ENCODE results near the gene NME9.

The NME9 gene

DNA sequence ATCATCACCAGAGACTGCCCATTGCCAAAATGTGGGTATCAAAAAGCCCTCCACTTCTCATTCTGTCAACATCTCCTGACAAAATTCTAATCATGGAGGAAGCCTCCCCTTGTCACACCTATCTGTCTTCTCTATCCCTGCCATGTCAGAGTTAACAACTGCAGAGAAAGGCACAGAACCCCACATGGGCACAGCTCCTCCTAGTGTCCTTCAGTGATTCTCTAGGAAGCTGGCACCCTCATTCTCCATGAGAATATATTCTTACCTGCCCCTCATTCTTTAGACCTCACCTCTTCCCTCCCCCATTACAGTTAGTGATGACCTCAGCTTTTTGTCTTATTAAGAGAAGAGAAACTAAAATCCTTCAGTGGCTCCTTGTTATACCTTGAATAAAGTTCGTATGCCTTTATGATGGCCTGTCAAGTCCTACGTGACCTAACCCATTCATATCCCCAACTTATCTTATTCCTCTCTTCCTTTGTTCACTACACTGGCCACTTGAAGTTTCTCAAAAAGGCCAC lies 44.6 kb downstream of the NME9 start:
- no peak for DNase-seq (ENCODE audit: extremely low read depth in 1 of 2, low read depth in 1 of 2)

DNA sequence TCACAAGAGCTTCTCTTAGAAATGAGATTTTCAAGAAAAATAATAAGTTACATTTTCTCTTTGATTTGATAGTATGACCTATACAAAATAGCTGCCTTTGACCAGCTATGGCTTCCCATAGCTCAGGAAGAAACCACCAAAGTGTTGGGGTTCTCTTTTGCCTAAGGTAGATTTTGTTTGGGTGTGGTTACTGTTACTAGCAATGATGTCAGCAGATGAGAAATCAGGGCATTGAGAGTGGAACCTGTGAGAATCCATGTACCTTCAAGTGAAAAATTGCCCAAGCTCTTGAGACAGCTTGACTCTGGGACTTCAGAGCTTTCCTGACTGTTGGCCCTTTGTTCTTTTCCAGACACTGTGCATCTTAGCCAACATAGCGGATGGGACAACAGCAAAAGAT lies 45.6 kb downstream of the NME9 start:
- DNase-seq (ENCODE audit: extremely low read depth in 1 of 2, low read depth in 1 of 2), result no peak

DNA sequence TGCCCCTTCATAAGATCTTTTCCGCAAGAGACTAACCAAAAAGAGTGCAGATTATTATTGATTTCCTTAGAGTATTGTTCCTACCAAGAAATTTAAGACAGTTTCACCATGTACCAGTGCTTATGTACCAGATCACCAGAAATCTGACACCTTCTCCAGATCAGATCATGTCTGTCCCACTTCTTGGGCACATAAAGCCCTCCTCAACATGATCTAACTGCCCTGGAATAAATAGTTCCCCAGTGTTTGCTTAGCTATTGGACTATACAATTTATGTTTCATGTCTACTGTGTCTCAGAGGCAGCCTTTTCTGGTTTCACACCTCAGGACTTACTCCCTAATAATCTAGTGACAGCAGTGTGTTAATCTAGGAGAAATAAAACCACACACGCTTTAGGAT lies 46.8 kb downstream of the NME9 start:
- no peak for DNase-seq (ENCODE audit: extremely low read depth in 1 of 2, low read depth in 1 of 2)

DNA sequence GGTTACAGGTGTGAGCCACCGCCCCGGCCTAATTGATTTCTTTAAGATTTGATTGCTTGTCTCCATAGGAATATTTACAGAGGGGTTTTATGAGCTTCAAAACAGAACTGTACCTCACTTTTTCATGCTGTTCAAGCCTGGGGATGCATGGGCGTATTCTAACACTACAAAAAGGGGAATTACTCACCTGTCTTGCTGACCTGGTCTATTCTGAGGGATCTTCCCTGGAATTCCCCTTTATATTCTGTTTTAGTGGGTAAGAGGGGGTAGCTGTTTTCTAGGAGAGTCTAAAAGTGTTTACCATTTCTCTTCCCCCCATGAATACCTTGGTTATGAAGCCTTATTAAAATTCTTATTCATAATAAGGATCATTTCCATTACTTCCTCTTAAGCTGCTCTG lies 48.1 kb downstream of the NME9 start:
- DNase-seq (ENCODE audit: extremely low read depth in 1 of 2, low read depth in 1 of 2), result no peak

DNA sequence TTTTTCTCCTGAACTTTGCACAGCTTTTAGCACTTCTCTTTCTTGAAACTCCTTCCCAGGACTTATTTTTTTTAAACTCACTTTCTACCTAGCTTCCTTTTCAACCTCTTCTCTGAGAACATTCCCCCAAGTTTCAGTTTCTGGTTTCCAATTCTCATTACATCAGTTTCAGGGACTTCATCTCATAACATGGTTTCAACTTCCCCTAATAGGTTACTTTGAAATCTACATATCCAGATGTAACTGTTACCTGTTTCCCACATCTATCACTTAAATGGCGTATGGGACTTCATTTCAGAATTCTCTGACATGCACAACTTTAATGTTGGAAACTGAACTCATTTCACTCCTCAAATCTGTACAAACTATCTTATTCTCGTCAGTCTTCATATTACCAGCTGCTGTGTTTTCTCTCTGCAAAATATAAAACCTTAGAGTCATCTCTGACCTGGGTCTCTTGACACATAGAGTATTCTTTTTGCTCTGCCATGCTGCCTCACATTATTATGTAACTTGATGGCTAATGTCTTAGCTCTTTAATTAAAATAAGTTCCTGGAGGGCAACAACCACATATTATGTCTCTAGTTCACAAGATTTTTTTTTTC lies 58.4 kb downstream of the NME9 start:
- no peak for DNase-seq (ENCODE audit: extremely low read depth in 1 of 2, low read depth in 1 of 2)

DNA sequence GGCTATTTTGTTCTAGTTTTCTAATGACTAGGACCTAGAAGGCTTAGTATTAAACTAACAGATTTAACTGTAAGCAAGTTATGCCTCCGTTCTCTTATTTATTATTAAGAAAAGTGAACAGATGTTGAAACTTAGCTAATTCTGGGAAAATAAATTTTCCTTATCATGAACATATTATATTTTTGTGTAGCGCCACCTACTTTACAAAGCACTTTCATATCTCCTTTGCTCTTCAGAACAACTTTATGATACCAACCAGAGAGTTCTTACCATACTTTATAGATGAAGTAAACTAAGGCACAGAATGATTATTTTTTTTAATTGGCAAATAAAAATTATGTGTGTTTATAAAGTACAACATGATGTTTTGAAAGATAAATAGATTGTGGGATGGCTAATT lies 59.4 kb downstream of the NME9 start:
- DNase-seq (ENCODE audit: extremely low read depth in 1 of 2, low read depth in 1 of 2), result no peak

DNA sequence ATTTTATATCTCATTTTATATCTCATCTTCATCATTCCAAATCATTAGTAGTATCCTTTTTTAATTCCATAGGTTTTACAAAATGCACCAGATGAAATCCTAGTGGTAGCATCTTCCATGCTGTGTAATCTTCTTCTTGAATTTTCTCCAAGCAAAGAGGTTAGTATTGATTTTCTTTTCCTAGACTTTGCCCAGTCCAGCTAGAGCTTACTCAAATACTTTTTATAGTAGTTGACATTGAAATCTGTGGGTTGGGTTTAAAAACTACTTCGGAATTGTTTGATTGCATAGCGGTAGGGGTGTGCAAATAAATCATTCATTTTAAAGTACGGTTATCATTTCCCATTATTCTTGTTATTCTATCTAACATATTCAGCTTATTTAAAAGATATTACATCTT lies 62.6 kb downstream of the NME9 start:
- DNase-seq (ENCODE audit: extremely low read depth in 1 of 2, low read depth in 1 of 2), result no peak

DNA sequence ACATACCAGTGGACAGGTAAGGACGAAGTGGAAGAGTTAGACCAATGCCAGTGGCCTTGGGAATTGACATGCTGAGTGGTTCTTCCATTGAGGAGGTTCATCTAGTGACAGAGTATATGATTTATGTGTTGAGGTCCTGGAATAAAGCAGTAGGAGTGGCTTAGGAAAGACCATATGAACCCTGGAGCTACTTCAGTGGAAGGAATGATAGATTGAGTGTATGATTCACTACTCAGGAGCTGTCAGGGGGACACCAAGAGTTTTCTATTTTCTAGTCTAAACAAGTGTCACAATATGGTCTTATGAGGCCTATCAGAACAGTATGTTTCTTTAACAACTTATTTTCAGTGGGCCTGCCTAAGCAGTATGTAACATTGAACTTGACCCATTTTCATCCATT lies 63.9 kb downstream of the NME9 start:
- DNase-seq (ENCODE audit: extremely low read depth in 1 of 2, low read depth in 1 of 2), result no peak

DNA sequence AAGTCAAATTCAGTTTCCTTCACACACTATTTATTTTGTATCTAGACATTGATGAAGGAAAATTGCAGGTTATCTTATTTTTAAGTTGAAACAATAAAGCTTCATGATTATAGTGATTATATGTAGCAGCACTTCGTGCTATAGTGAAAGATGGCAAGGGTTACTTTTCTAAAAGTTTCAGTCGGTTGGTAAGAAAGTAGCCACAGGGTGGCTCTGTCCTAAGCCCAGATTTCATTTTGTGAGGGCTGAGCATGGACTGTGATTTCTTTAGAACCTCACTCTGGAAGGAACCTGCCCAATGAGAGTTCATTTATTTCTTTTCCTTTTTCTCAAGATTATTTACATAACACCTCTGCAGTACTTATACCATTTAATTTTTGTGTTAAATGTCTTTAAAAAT lies 66.5 kb downstream of the NME9 start:
- DNase-seq (ENCODE audit: extremely low read depth in 1 of 2, low read depth in 1 of 2), result no peak

DNA sequence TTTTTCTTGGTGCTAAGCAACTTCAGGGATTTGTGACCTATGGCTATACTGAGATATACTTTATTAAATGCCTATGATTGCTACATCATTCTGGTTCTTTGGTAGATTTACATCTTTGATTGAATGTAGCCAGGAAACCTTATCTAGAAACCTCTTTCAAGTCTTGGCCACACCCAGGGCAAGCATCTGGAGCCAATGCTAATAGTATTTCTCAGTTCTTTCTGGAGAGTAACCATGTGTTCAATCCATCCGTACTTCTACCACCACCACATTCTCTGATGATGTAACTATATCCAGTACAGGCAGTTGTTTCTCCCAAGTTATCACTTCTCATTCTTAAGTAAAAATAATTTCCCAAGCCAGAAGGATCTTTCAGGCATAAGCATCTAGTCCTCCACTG lies 69.0 kb downstream of the NME9 start:
- no peak for DNase-seq (ENCODE audit: extremely low read depth in 1 of 2, low read depth in 1 of 2)

DNA sequence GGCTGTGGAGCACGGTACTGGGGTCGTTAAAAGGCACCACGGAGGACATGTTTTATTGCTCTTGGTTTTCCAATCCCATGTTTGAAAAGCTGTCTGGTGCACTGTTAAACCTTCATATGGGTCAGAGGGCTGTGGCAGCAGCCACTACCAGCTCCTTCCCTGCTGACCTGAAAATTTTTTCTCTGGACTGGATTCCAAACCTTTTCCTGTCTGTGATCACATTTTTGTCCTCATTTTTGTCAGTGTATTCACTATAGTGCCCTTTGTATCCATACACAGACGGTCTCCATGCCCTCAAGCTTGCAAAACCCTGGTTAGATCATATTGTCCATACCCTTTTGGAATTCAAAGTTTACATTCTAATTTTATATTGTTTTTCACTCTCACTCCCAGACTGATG lies 70.5 kb downstream of the NME9 start:
- DNase-seq (ENCODE audit: extremely low read depth in 1 of 2, low read depth in 1 of 2), result no peak

DNA sequence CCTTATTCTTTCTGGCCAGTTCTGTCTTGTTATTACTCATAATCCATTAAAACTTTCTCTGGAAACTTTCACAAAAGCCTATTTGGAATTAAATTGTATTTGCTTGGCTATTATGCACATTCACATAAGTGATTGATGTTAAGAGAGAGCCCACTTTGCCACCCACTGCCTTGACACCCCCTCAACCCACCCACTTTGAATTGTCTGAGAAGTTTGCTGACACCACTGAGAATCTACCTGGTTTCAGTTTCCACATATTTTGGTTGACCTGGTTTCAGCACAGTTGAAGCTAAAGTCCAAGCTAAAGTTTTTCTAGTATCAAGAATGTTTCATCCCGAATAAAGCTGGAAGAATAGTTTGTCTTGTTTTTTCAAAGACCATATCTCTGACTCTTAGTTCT lies 71.7 kb downstream of the NME9 start:
- no peak for DNase-seq (ENCODE audit: extremely low read depth in 1 of 2, low read depth in 1 of 2)

DNA sequence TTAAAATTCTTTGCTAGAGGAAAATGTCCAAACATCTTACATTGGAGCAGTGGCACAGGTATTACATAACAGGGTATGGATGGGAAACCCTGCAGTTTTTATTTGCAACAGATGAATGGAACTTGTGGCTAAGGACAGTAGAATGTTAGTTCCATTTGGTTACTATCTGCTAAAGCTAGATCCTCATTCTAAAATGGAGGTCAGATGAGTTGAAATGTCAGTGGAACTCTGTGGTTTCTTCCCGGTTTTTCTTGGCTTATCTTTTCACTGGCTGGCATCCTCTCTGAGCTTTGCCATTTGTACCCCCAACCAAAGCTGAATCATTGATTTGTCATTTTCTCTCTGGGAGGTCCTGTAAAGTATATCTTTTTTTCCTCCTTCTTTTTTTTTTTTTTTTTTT lies 73.6 kb downstream of the NME9 start:
- no peak for DNase-seq (ENCODE audit: extremely low read depth in 1 of 2, low read depth in 1 of 2)

DNA sequence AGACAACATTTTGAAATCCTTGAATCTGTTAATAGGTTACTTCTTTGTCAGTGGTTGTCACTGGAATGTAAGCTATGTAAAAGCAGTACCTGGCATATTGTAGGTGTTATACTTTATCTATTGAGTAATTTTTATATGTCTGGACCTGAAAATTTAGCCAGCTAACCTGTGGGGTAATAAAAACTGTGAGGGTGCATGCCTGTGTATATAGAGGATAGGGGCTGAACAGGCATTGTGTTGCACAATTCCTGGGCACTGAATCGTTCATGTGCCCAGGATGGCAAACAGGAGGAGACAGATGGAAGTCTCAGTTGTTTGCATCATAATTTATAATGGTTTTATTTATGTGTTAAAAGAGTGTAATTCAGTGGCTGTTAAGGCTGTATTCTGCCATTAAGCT lies 75.4 kb downstream of the NME9 start:
- DNase-seq (ENCODE audit: extremely low read depth in 1 of 2, low read depth in 1 of 2), result no peak

DNA sequence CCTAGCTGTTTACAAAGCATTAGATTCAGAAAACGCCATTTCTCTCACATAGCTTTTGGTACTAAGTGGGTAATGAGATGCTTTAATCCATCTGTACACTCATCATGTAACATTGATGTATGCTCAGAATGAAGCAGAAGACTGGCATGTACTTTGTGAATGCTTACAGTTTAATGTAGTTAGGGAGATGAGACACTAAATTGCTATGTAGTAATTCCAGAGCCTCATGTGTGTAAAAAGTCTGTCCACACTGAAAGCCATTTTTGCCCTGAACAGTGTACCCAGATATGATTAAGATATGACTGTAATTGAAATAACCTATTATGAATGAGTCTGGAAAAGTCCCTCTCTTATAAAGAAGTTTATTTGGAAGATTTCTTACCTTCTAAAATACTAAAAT lies 76.0 kb downstream of the NME9 start:
- no peak for DNase-seq (ENCODE audit: extremely low read depth in 1 of 2, low read depth in 1 of 2)

All from stimulated activated CD8-positive, alpha-beta memory T cell treated with anti-CD3 and anti-CD28 coated beads, Interleukin-7, amount 100 ng/mL, for 48 hours (primary cell).